SK-N-SH (cell line): Measurements from ENCODE around the gene ADGRB2. TPM values are rescaled to one million over a fixed set of nuclear protein-coding genes. Genes with fewer than 3 reads are reported as not detected.

Source experiments
- CTCF ChIA-PET: fragments of 300-600, 350-600 bp; formaldehyde crosslinking; extraction: SDS; loops from one replicate; lab custom pipeline; 2021; lab: Yijun Ruan, JAX
- POLR2A ChIA-PET: fragments of 350-600 bp; sonication (Branson Sonifier 250); formaldehyde crosslinking; extraction: SDS; loops from one replicate; lab custom pipeline; 2020; ENCODE audit warnings: antibody characterized with exemption, inconsistent platforms; lab: Yijun Ruan, JAX
- DNase-seq: peaks from one replicate; pipeline ENCODE4 v3.0.0; 2012
- H2AFZ ChIP-seq: fragments of 200-600 bp; sonication (generic); 2 replicates; pipeline ENCODE4 v1.8.1; 2016; ENCODE audit warnings: antibody characterized with exemption, mild to moderate bottlenecking, low read depth
- H3F3A ChIP-seq: fragments of 200-600 bp; sonication (generic); replicated peaks from 2 replicates; pipeline ENCODE3; 2016; ENCODE audit warnings: antibody characterized with exemption, mild to moderate bottlenecking; ENCODE audit not compliant: insufficient read depth
- H3K27ac ChIP-seq, 2 experiments: fragments of 200-500 bp in 1 of 2; fragments of 200-600 bp in 1 of 2; sonication (Bioruptor generic) in 1 of 2; sonication (generic), shearing (Covaris generic) in 1 of 2; 2 replicates each; pipeline versions ENCODE4 v1.5.1 to v1.6.1; 2014 to 2016; ENCODE audit warnings: low read depth in 2 of 2, inconsistent platforms in 1 of 2, low read length in 1 of 2, mild to moderate bottlenecking in 1 of 2, mixed read lengths in 1 of 2
- H3K27me3 ChIP-seq: fragments of 200-600 bp; sonication (generic), shearing (Covaris generic); 2 replicates; pipeline ENCODE4 v1.6.1; 2016; ENCODE audit warnings: mixed run types; ENCODE audit not compliant: insufficient read depth
- H3K36me3 ChIP-seq, 2 experiments: fragments of 200-500 bp in 1 of 2; fragments of 200-600 bp in 1 of 2; sonication (Bioruptor generic) in 1 of 2; sonication (generic) in 1 of 2; replicated peaks in 1 of 2; 2 replicates each; pipeline versions ENCODE3 to v1.5.1; 2014 to 2016; ENCODE audit warnings: low read length in 1 of 2, mild to moderate bottlenecking in 1 of 2; ENCODE audit not compliant: insufficient read depth in 2 of 2, control insufficient read depth in 1 of 2
- H3K4me1 ChIP-seq, 2 experiments: fragments of 200-500 bp in 1 of 2; fragments of 200-600 bp in 1 of 2; sonication (Bioruptor generic) in 1 of 2; sonication (generic), shearing (Covaris generic) in 1 of 2; 2 replicates each; pipeline versions ENCODE4 v1.5.1 to v1.6.1; 2014 to 2016; ENCODE audit warnings: low read depth in 1 of 2, low read length in 1 of 2, mixed run types in 1 of 2; ENCODE audit not compliant: insufficient read depth in 2 of 2, control insufficient read depth in 1 of 2
- H3K4me2 ChIP-seq: fragments of 200-600 bp; sonication (generic), shearing (Covaris generic); 2 replicates; pipeline ENCODE4 v1.6.1; 2017; ENCODE audit warnings: mixed run types
- H3K4me3 ChIP-seq, 2 experiments: fragments of 200-500 bp in 1 of 2; fragments of 200-600 bp in 1 of 2; sonication (Bioruptor generic) in 1 of 2; sonication (generic), shearing (Covaris generic) in 1 of 2; 2 replicates each; pipeline versions ENCODE4 v1.5.1 to v1.8.1; 2014 to 2016; ENCODE audit warnings: low read depth in 2 of 2, inconsistent platforms in 1 of 2, low read length in 1 of 2, mild to moderate bottlenecking in 1 of 2, mixed read lengths in 1 of 2, moderate library complexity in 1 of 2
- H3K79me2 ChIP-seq: fragments of 200-600 bp; sonication (generic); 2 replicates; pipeline ENCODE4 v1.8.1; 2017; ENCODE audit warnings: mild to moderate bottlenecking; ENCODE audit not compliant: insufficient read depth
- H3K9ac ChIP-seq: fragments of 200-600 bp; sonication (generic); 2 replicates; pipeline ENCODE4 v1.6.1; 2017; ENCODE audit warnings: mixed run types
- H3K9me2 ChIP-seq: fragments of 200-600 bp; sonication (generic); 2 replicates; pipeline ENCODE4 v1.6.1; 2017; ENCODE audit warnings: mixed run types
- H3K9me3 ChIP-seq: fragments of 200-600 bp; sonication (generic); 2 replicates; pipeline ENCODE4 v1.6.1; 2017; ENCODE audit warnings: mixed run types, mild to moderate bottlenecking, moderate library complexity
- H4K20me1 ChIP-seq: fragments of 200-600 bp; sonication (generic); 2 replicates; pipeline ENCODE4 v1.6.1; 2017; ENCODE audit warnings: mild to moderate bottlenecking, mixed run types; ENCODE audit not compliant: insufficient read depth
- CTCF ChIP-seq: fragments of 200-600 bp; sonication (generic); IDR thresholded peaks from 2 replicates; pipeline ENCODE4 v1.6.1; 2017; ENCODE audit warnings: antibody characterized with exemption, mild to moderate bottlenecking, moderate library complexity
- EP300 ChIP-seq, 2 experiments: IDR thresholded peaks; 2 replicates each; pipeline versions ENCODE4 v1.4.0 to v1.6.1; 2012; ENCODE audit warnings: borderline replicate concordance in 1 of 2, low read depth in 1 of 2, low read length in 1 of 2
- FOSL2 ChIP-seq: IDR thresholded peaks from 2 replicates; pipeline ENCODE4 v1.4.0; 2012; ENCODE audit warnings: low read depth, mild to moderate bottlenecking, moderate library complexity, borderline replicate concordance
- FOXM1 ChIP-seq: IDR thresholded peaks from 2 replicates; pipeline ENCODE4 v1.4.0; 2012; ENCODE audit warnings: low read depth, mild to moderate bottlenecking
- GATA2 ChIP-seq: sonication (generic); formaldehyde crosslinking; IDR thresholded peaks from 2 replicates; pipeline ENCODE4 v1.5.0; 2020; ENCODE audit warnings: mild to moderate bottlenecking, missing genetic modification reagents
- MEF2A ChIP-seq: IDR thresholded peaks from 2 replicates; pipeline ENCODE4 v1.4.0; 2012; ENCODE audit warnings: low read depth, borderline replicate concordance
- POLR2AphosphoS5 ChIP-seq: IDR thresholded peaks from 2 replicates; pipeline ENCODE4 v1.6.1; 2012; ENCODE audit warnings: low read depth, low read length
- RCOR1 ChIP-seq: fragments of 150-350 bp; IDR thresholded peaks from 2 replicates; pipeline ENCODE4 v1.6.1; 2017; ENCODE audit warnings: antibody characterized with exemption, low read length
- RFX5 ChIP-seq: IDR thresholded peaks from 2 replicates; pipeline ENCODE4 v1.6.1; 2012; ENCODE audit warnings: mild to moderate bottlenecking, improper control_type of control experiment, low read length
- RXRA ChIP-seq: IDR thresholded peaks from 2 replicates; pipeline ENCODE4 v1.4.0; 2012; ENCODE audit warnings: low read depth, mild to moderate bottlenecking, borderline replicate concordance
- SIN3A ChIP-seq: IDR thresholded peaks from 2 replicates; pipeline ENCODE4 v1.6.1; 2012; ENCODE audit warnings: low read depth, mild to moderate bottlenecking, low read length, moderate library complexity, borderline replicate concordance
- TAF1 ChIP-seq: IDR thresholded peaks from 2 replicates; pipeline ENCODE4 v1.6.1; 2012; ENCODE audit warnings: low read depth, mild to moderate bottlenecking, low read length, moderate library complexity, borderline replicate concordance
- TCF12 ChIP-seq: IDR thresholded peaks from 2 replicates; pipeline ENCODE4 v1.4.0; 2012
- TEAD4 ChIP-seq: IDR thresholded peaks from 2 replicates; pipeline ENCODE4 v1.4.0; 2012; ENCODE audit warnings: mild to moderate bottlenecking, borderline replicate concordance; ENCODE audit not compliant: insufficient read depth
- USF2 ChIP-seq: fragments of 150-350 bp; IDR thresholded peaks from 2 replicates; pipeline ENCODE4 v1.6.1; 2017; ENCODE audit warnings: antibody characterized with exemption, low read length, low read depth, borderline replicate concordance
- ZBTB33 ChIP-seq: IDR thresholded peaks from 2 replicates; pipeline ENCODE4 v1.4.0; 2012; ENCODE audit warnings: low read depth, borderline replicate concordance
- WGBS: methylation state at CpG from one replicate; pipeline ENCODE4 v1.1.6; 2017; ENCODE audit warnings: low lambda C conversion rate; 5-methylcytosine and 5-hydroxymethylcytosine counted together
- polyA plus RNA-seq, 3 experiments: library from polyadenylated mRNA; depleted of rRNA; stranded (reverse); fragments of >200 nt; gene quantifications; 2 replicates each; pipeline ENCODE4 v1.2.3, GENCODE V29; 2012

Gene ADGRB2
- polyA plus RNA-seq, 1 of the 3 experiments (the other 2 are of a cell fraction) = 13.0 TPM

- H2AFZ ChIP-seq = no peak overlapping the region
- no peak overlapping the region for H3K4me3 ChIP-seq
- no peak for DNase-seq
- TF ChIP-seq SIN3A (no peak), RFX5 (no peak), POLR2AphosphoS5 (no peak), FOSL2 (no peak), ZBTB33 (no peak), RCOR1 (no peak), EP300 (IDR thresholded peaks at IDR 0.05; ENCODE audit: borderline replicate concordance in 1 of 2, low read depth in 1 of 2, low read length in 1 of 2) (no peak), MEF2A (no peak), TCF12 (no peak), TEAD4 (no peak), GATA2 (CRISPR knock-in tag) (no peak), USF2 (no peak), TAF1 (no peak), CTCF (no peak), FOXM1 (no peak), RXRA (no peak)
- no peaks in the 10 kb centered on the region for H3K9me3 ChIP-seq
- no peaks in the 10 kb centered on the region for H3K79me2 ChIP-seq
- 82% methylated on average over 6 of the region's 6 CpGs for WGBS
- no peaks in the 10 kb centered on the region for H3K36me3 ChIP-seq
- H4K20me1 ChIP-seq = no peaks in the 10 kb centered on the region
- ChIA-PET CTCF (interaction anchor here (0.9 to 2.2 kb wide), 3 partner anchors 16 to 40 kb away, joined by 3 to 6 read pairs (median 5); no protein-coding TSS in a partner anchor), POLR2A (no interaction called here)
- no peaks in the 10 kb centered on the region for H3K4me1 ChIP-seq
- peaks cover 24% of the 10 kb centered on the region for H3F3A ChIP-seq
- no peak overlapping the region for H3K4me2 ChIP-seq
- H3K27me3 ChIP-seq = no peaks in the 10 kb centered on the region
- H3K9me2 ChIP-seq = no peaks in the 10 kb centered on the region
- no peak overlapping the region for H3K27ac ChIP-seq
- no peak overlapping the region for H3K9ac ChIP-seq
Observed at GRCh38 chr1:31805318-31805717, 41.2 kb upstream of the ADGRB2 start.
